HG02588 (cell line): ENCODE results near the gene LCTL.
"Not testable (repeated sequence)": the region's sequence is repeated elsewhere in the genome, so short reads cannot be mapped to it uniquely, and the experiment has no call there.

Source experiments
- ATAC-seq: cut with Tn5 transposase; IDR thresholded peaks from one replicate; pipeline ENCODE4 v1.9.1; 2021; ENCODE audit warnings: mild to moderate bottlenecking, moderate library complexity; ENCODE audit not compliant: unreplicated experiment

The LCTL gene

GRCh38 chr15:66503780-66504562 lies 61.8 kb downstream of the LCTL start:
- ATAC-seq: no peak

- not testable (repeated sequence) for ATAC-seq
Observed at GRCh38 chr15:66503041-66503648, 62.7 kb downstream of the LCTL start.

GRCh38 chr15:66502491-66502890 lies 63.3 kb downstream of the LCTL start:
- ATAC-seq: no peak

GRCh38 chr15:66500346-66500745 lies 65.5 kb downstream of the LCTL start:
- not testable (repeated sequence) for ATAC-seq

- no peak for ATAC-seq
Observed at GRCh38 chr15:66498501-66499386, 67.1 kb downstream of the LCTL start.
